ENCODE results near the gene ZNF524.

The ZNF524 gene, protein sequence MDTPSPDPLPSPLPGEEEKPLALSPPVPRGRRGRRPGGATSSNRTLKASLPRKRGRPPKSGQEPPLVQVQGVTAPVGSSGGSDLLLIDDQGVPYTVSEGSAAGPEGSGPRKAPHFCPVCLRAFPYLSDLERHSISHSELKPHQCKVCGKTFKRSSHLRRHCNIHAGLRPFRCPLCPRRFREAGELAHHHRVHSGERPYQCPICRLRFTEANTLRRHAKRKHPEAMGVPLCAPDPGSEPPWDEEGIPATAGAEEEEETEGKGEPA

DNA sequence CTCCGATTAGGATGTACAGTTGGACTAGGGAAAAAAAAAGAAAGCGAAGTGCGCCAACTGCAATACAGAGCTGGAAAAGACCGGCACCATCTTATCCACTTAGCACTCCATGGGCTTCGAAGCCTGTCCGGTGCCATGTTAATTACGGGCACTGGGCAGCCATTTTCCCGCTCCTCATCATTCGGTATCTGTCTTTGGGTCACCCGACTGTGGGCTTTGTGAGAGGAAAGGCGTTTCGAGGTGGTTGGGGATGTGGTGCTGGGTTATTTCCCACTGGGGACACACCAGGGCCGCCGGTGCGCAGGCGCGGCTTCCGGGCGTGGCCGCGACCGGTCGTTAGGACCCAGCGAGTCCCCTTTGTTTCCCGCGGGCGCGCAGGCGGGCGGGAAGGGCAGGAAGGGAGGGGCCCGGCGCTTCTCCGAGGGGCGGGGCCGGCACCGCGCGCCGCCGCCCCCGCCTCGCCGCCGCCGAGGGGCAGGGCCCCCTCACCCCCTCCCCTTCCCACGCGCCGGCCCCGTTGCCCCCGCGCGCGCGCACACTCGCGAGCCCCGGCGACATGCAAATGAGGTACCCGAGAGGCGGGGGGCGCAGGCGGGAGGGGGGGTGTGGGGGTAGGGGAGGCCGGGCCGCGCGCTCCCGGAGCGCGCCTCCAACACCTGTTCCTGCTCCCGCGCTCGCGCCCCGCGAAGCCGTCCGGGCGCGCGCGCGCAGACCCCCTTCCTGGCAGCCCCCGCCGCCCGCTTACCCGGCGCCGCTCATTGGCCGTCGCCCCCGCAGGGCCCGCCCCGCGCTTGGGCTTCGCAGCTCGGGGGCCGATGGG lies at the start of gene ZNF524:
TSS of gene ZNF524 (plus strand) at position 447 of the 820 bp plus-strand sequence. CDS start 1,825 bp downstream, outside the sequence.
- Histone ChIP-seq H3K4me3 (ENCODE audit: low read depth in 1 of 2, low read length in 1 of 2) (peak within 1 kb of the TSS; percentile 86 to 89), H3K4me1 (ENCODE audit: control insufficient read depth in 1 of 2, insufficient read depth in 1 of 2, low read depth in 1 of 2, low read length in 1 of 2) (peaks cover 26 to 34% of the 10 kb centered on the region in 2 experiments)

DNA sequence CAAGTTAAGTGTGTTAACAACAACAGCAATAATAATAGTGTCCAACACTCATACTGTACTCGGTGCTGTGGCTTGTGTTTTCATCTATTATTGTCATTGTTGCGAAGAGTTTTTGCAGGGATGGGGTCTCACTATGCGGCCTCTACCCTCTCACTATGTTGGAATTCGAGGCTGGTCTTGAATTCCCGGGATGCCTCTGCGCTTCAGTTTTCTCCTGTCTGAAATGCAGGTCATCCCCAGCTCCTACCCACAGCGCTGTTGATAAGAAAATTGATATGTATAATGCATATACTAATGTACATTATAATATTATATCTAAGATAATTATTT lies 49.8 kb upstream of the ZNF524 start:
- Histone ChIP-seq H3K36me3 (no peaks in the 10 kb centered on the region), H3K27ac (no peak overlapping the region), H3K9me3 (no peaks in the 10 kb centered on the region), H3K4me1 (ENCODE audit: control insufficient read depth in 1 of 2, insufficient read depth in 1 of 2, low read depth in 1 of 2, low read length in 1 of 2) (no peaks in the 10 kb centered on the region), H3K27me3 (peaks cover 40% of the 10 kb centered on the region), H3K4me3 (ENCODE audit: low read depth in 1 of 2, low read length in 1 of 2) (no peak overlapping the region)
- TF ChIP-seq, protein P1, sequence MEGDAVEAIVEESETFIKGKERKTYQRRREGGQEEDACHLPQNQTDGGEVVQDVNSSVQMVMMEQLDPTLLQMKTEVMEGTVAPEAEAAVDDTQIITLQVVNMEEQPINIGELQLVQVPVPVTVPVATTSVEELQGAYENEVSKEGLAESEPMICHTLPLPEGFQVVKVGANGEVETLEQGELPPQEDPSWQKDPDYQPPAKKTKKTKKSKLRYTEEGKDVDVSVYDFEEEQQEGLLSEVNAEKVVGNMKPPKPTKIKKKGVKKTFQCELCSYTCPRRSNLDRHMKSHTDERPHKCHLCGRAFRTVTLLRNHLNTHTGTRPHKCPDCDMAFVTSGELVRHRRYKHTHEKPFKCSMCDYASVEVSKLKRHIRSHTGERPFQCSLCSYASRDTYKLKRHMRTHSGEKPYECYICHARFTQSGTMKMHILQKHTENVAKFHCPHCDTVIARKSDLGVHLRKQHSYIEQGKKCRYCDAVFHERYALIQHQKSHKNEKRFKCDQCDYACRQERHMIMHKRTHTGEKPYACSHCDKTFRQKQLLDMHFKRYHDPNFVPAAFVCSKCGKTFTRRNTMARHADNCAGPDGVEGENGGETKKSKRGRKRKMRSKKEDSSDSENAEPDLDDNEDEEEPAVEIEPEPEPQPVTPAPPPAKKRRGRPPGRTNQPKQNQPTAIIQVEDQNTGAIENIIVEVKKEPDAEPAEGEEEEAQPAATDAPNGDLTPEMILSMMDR (IDR thresholded peaks at IDR 0.05), result no peak

More for the DNA sequence above, at the start of gene ZNF524:
- no peaks in the 10 kb centered on the region for H3K27me3 ChIP-seq
- H3K36me3 ChIP-seq, result peaks cover 21% of the 10 kb centered on the region
- peak within 1 kb of the TSS; percentile 95 for H3K27ac ChIP-seq
- H3K9me3 ChIP-seq, result no peaks in the 10 kb centered on the region
- TF ChIP-seq, protein P1 (IDR thresholded peaks at IDR 0.05), result no peak

DNA sequence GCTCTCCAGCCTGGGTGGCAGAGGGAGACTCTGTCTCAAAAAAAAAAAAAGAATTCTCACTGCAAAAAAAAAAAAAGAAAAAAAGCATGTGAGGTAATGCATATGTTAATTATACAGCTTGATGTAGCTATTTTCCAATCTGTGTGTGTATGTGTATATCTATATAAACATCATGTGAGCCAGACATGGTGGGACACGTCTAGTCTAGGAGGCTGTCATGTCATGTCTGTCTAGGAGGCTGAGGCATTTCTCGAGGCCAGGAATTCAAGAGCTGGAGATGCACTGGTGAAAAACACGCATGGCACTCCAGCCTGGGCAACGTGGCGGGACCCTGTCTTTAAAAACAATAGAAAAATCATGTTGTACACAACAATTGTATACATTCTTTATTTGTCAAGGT lies 47.9 kb upstream of the ZNF524 start:
- Histone ChIP-seq H3K4me3 (ENCODE audit: low read depth in 1 of 2, low read length in 1 of 2) (no peak overlapping the region), H3K4me1 (ENCODE audit: control insufficient read depth in 1 of 2, insufficient read depth in 1 of 2, low read depth in 1 of 2, low read length in 1 of 2) (no peaks in the 10 kb centered on the region), H3K27me3 (peaks cover 27% of the 10 kb centered on the region), H3K36me3 (no peaks in the 10 kb centered on the region), H3K9me3 (no peaks in the 10 kb centered on the region), H3K27ac (no peak overlapping the region)
- TF ChIP-seq, protein P1 (IDR thresholded peaks at IDR 0.05), result no peak

DNA sequence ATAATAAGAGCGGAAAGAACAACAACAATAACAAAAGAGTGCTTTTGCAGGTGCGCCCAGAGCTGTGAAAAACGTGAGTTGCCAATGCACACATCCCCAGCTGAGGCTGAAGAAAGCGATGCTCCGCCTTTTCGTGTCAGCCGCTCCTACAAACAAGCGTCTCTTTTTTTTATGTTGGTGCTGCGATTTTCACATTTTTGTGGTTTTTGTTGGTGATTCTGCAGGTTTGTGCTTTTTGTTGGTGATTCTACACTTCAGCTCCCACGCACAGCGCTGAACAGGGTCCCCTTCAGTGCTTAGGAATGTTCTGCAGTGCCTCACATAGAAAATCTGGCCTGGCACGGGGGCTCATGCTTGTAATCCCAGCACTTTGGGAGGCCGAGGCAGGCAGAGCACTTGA lies 47.5 kb upstream of the ZNF524 start:
- Histone ChIP-seq H3K9me3 (no peaks in the 10 kb centered on the region), H3K36me3 (no peaks in the 10 kb centered on the region), H3K4me3 (ENCODE audit: low read depth in 1 of 2, low read length in 1 of 2) (no peak overlapping the region), H3K27ac (no peak overlapping the region), H3K27me3 (peaks cover 23% of the 10 kb centered on the region), H3K4me1 (ENCODE audit: control insufficient read depth in 1 of 2, insufficient read depth in 1 of 2, low read depth in 1 of 2, low read length in 1 of 2) (no peaks in the 10 kb centered on the region)
- TF ChIP-seq, protein P1 (IDR thresholded peaks at IDR 0.05), result no peak

DNA sequence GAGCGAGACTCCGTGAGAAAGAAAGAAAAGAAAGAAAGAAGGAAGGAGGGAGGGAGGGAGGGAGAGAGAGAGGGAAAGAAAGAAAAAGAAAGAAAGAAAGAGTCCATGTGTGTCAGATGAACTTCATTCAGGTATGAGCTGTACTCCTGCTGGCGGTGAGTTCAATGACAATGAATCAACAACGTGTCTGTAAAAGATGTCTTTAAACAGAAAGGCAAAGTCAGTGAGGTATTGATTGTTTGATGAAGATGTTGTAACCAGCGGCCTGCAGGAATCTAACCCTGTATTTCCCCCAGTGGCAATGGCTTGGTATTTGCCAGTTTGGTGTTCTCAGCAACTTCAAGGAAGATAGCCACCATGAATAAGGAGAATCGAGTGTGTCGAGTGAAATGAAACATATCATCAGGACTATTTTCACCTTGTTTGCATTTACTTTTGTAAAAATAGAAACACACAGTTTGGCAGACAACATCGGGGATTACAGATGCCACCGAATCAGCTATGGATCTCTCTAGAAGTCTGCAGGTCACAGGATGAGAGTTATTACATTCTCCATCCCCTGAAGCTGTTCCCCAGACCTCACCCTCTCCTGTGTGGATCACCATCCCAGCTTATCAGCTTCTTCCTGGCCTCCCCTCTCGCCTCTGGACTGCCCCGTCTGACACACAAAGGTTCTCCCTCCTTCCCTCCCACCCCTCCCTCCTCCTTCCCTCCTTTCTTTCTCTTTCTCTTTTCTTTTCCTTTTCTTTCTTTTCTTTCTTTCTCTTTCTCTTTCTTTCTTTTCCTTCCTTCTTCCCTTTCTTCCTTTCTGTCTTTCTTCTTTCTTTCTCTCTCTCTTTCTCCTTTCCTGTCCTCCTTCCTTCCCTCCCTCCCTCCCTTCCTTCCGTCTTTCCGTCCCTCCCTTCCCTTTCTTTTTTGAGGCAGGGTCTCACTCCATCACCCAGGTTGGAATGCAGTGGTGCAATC lies 46.6 kb upstream of the ZNF524 start:
- TF ChIP-seq, protein P1 (IDR thresholded peaks at IDR 0.05), result no peak
- Histone ChIP-seq H3K27me3 (peaks cover 14% of the 10 kb centered on the region), H3K4me1 (ENCODE audit: control insufficient read depth in 1 of 2, insufficient read depth in 1 of 2, low read depth in 1 of 2, low read length in 1 of 2) (no peaks in the 10 kb centered on the region), H3K9me3 (no peaks in the 10 kb centered on the region), H3K36me3 (no peaks in the 10 kb centered on the region), H3K4me3 (ENCODE audit: low read depth in 1 of 2, low read length in 1 of 2) (no peak overlapping the region), H3K27ac (no peak overlapping the region)
